Aorta (tissue), 5 donors: Measurements from ENCODE around the gene NOL4L. TPM values are rescaled to one million over a fixed set of nuclear protein-coding genes. Genes with fewer than 3 reads are reported as not detected.

ENCODE experiments used
- ATAC-seq: fragments of 200-7000 bp; cut with Tn5 transposase; one replicate; pipeline ENCODE4 v1.9.1; 2022; ENCODE audit warnings: moderate library complexity; ENCODE audit not compliant: low FRiP score
- DNase-seq, 2 donors: peaks; one replicate each; pipeline ENCODE4 v3.0.0-alpha.2; 2020
- H3K27ac ChIP-seq, 2 donors: one replicate each; pipeline ENCODE4 v1.5.1; 2013; ENCODE audit warnings: low read length in 2 of 2, mild to moderate bottlenecking in 2 of 2, moderate library complexity in 2 of 2, control low read depth in 1 of 2, inconsistent platforms in 1 of 2, low read depth in 1 of 2
- H3K27me3 ChIP-seq, 2 donors: one replicate each; pipeline ENCODE4 v1.6.1; 2013; ENCODE audit warnings: control low read depth in 1 of 2, low read length in 1 of 2, mild to moderate bottlenecking in 1 of 2, moderate library complexity in 1 of 2; ENCODE audit not compliant: insufficient read depth in 2 of 2, control insufficient read depth in 1 of 2
- H3K36me3 ChIP-seq, 2 donors: one replicate each; pipeline ENCODE4 v1.6.1; 2013; ENCODE audit warnings: control low read depth in 1 of 2, low read length in 1 of 2, mild to moderate bottlenecking in 1 of 2; ENCODE audit not compliant: insufficient read depth in 2 of 2, control insufficient read depth in 1 of 2
- H3K4me1 ChIP-seq, 2 donors: one replicate each; pipeline ENCODE4 v1.6.1; 2013; ENCODE audit warnings: low read length in 2 of 2, control low read depth in 1 of 2, mild to moderate bottlenecking in 1 of 2, moderate library complexity in 1 of 2; ENCODE audit not compliant: insufficient read depth in 2 of 2, control insufficient read depth in 1 of 2
- H3K4me3 ChIP-seq, 2 donors: one replicate each; pipeline ENCODE4 v1.5.1; 2013; ENCODE audit warnings: low read length in 2 of 2, control low read depth in 1 of 2, mild to moderate bottlenecking in 1 of 2
- H3K9me3 ChIP-seq: one replicate; pipeline ENCODE4 v1.6.1; 2013; ENCODE audit warnings: mild to moderate bottlenecking, low read length; ENCODE audit not compliant: control insufficient read depth
- WGBS, 2 donors: extraction: QIAGEN DNeasy Blood & Tissue Kit; methylation state at CpG; one replicate each; pipeline ENCODE4 v1.1.7; 2013; 5-methylcytosine and 5-hydroxymethylcytosine counted together
- intact Hi-C, 2 donors: fragments of 100-400 bp; cut with DNase I; formaldehyde crosslinking; loops; one replicate each; pipeline versions ENCODE4 v1.14.2 to v1.15.0; 2022
- polyA plus RNA-seq, 2 donors: library from polyadenylated mRNA; stranded (reverse); fragments of 200-250 nt; gene quantifications; one replicate each; pipeline ENCODE4 v1.2.3, GENCODE V29; 2013
- total RNA-seq, 2 donors: library from RNA; stranded (reverse); fragmentation: NEBNext Ultra II Directional; extraction: Animal tissue kit (Norgen Biotek cat#: 25700); gene quantifications; one replicate each; pipeline ENCODE4 v1.2.1, GENCODE V29; 2021
- donor health status: healthy with polysubstance abuse.
- donor health status: Bipolar disorder and iron deficiency.
- donor health status: DM: no; HTN: no; CAD: no.
- donor health status: DM: no; HTN: no; CAD: no.
- donor health status: DM: yes; HTN: yes; CAD: no.

The NOL4L gene
- total and polyA plus RNA-seq, 4 donors = 2.3 to 29.5 (median 8.0) TPM

GRCh38 chr20:32575805-32576204, 9.3 kb downstream of the NOL4L start:
- DNase-seq (no peak), ATAC-seq (no peak)
- 91 to 96% methylated on average over 5 of the region's 5 CpGs for WGBS, 2 donors
- Histone ChIP-seq H3K27ac (no peak overlapping the region), H3K4me3 (no peak overlapping the region), H3K27me3 (no peaks in the 10 kb centered on the region), H3K36me3 (no peaks in the 10 kb centered on the region), H3K9me3 (no peaks in the 10 kb centered on the region), H3K4me1 (no peaks in the 10 kb centered on the region)
- intact Hi-C loops = no loop called here

- ATAC-seq (no peak), DNase-seq (no peak)
- Histone ChIP-seq H3K9me3 (no peaks in the 10 kb centered on the region), H3K4me1 (no peaks in the 10 kb centered on the region), H3K27ac (no peak overlapping the region), H3K4me3 (no peak overlapping the region), H3K27me3 (no peaks in the 10 kb centered on the region), H3K36me3 (no peaks in the 10 kb centered on the region)
- 90 to 92% methylated on average over 9 of the region's 9 CpGs for WGBS, 2 donors
- intact Hi-C loops = no loop called here
These were observed 9.9 kb downstream of the NOL4L start for GRCh38 chr20:32575227-32575581.

GRCh38 chr20:32574296-32575226, 10.6 kb downstream of the NOL4L start:
- intact Hi-C loops = no loop called here
- 53 to 54% methylated on average over 26 to 34 of the region's 34 CpGs for WGBS, 2 donors
- Histone ChIP-seq H3K27ac (no peak overlapping the region), H3K36me3 (no peaks in the 10 kb centered on the region), H3K4me1 (no peaks in the 10 kb centered on the region), H3K4me3 (no peak overlapping the region), H3K27me3 (no peaks in the 10 kb centered on the region), H3K9me3 (no peaks in the 10 kb centered on the region)
- DNase-seq (peak in 1 of 2 donors; percentile 73), ATAC-seq (peak; percentile 31)

GRCh38 chr20:32573167-32573851, 11.8 kb downstream of the NOL4L start:
- no peak overlapping the region for H3K4me3 ChIP-seq
- DNase-seq (no peak), ATAC-seq (no peak)
- no peaks in the 10 kb centered on the region for H3K27me3 ChIP-seq
- no peaks in the 10 kb centered on the region for H3K4me1 ChIP-seq
- no peak overlapping the region for H3K27ac ChIP-seq
- intact Hi-C loops = no loop called here
- no peaks in the 10 kb centered on the region for H3K9me3 ChIP-seq
- WGBS, 2 donors = 95 to 97% methylated on average over 6 of the region's 6 CpGs
- no peaks in the 10 kb centered on the region for H3K36me3 ChIP-seq

- ATAC-seq = no peak
- Histone ChIP-seq H3K9me3 (no peaks in the 10 kb centered on the region), H3K4me1 (no peaks in the 10 kb centered on the region), H3K27me3 (no peaks in the 10 kb centered on the region), H3K27ac (no peak overlapping the region), H3K4me3 (no peak overlapping the region), H3K36me3 (no peaks in the 10 kb centered on the region)
- WGBS, 2 donors = 89 to 91% methylated on average over 15 of the region's 15 CpGs
- DNase-seq = no peak
- intact Hi-C loops = no loop called here
These were observed 12.7 kb downstream of the NOL4L start for GRCh38 chr20:32572271-32572968.

GRCh38 chr20:32571566-32571965, 13.6 kb downstream of the NOL4L start:
- no peak overlapping the region for H3K27ac ChIP-seq
- no peaks in the 10 kb centered on the region for H3K9me3 ChIP-seq
- ATAC-seq (no peak), DNase-seq (no peak)
- no peaks in the 10 kb centered on the region for H3K36me3 ChIP-seq
- intact Hi-C loops = no loop called here
- H3K4me3 ChIP-seq = no peak overlapping the region
- H3K4me1 ChIP-seq = no peaks in the 10 kb centered on the region
- H3K27me3 ChIP-seq = no peaks in the 10 kb centered on the region
- 84 to 86% methylated on average over 9 of the region's 9 CpGs for WGBS, 2 donors

GRCh38 chr20:32570401-32571190, 14.5 kb downstream of the NOL4L start:
- H3K9me3 ChIP-seq = no peaks in the 10 kb centered on the region
- H3K4me3 ChIP-seq = no peak overlapping the region
- H3K36me3 ChIP-seq = no peaks in the 10 kb centered on the region
- intact Hi-C loops = no loop called here
- DNase-seq = no peak
- ATAC-seq = no peak
- 83 to 84% methylated on average over 10 of the region's 10 CpGs for WGBS, 2 donors
- H3K4me1 ChIP-seq = no peaks in the 10 kb centered on the region
- H3K27ac ChIP-seq = no peak overlapping the region
- no peaks in the 10 kb centered on the region for H3K27me3 ChIP-seq
